H9 (cell line): ENCODE results near the gene CARMIL3. TPM values are rescaled to one million over a fixed set of nuclear protein-coding genes. Genes with fewer than 3 reads are reported as not detected.

ENCODE experiments used
- DNase-seq: peaks from one replicate; pipeline ENCODE4 v3.0.0-alpha.2; 2017
- H2AFZ ChIP-seq: one replicate; pipeline ENCODE4 v1.6.1; 2013; ENCODE audit warnings: mild to moderate bottlenecking, low read length, control low read depth, moderate library complexity
- H2AK5ac ChIP-seq: 2 replicates; pipeline ENCODE4 v1.6.1; 2013; ENCODE audit warnings: low read length, control low read depth, mixed read lengths; ENCODE audit not compliant: insufficient read length
- H2BK120ac ChIP-seq: one replicate; pipeline ENCODE4 v1.6.1; 2013; ENCODE audit warnings: low read depth, mild to moderate bottlenecking, low read length, control low read depth, inconsistent platforms; ENCODE audit not compliant: poor library complexity, severe bottlenecking
- H2BK12ac ChIP-seq: 2 replicates; pipeline ENCODE4 v1.6.1; 2013; ENCODE audit warnings: low read length, control low read depth, mixed read lengths, low read depth; ENCODE audit not compliant: insufficient read length
- H2BK15ac ChIP-seq: 2 replicates; pipeline ENCODE4 v1.6.1; 2013; ENCODE audit warnings: low read depth, low read length, control low read depth
- H2BK20ac ChIP-seq: one replicate; pipeline ENCODE4 v1.6.1; 2013; ENCODE audit warnings: low read depth, mild to moderate bottlenecking, low read length, control low read depth, inconsistent platforms; ENCODE audit not compliant: poor library complexity, severe bottlenecking
- H2BK5ac ChIP-seq: 2 replicates; pipeline ENCODE4 v1.6.1; 2013; ENCODE audit warnings: low read length, control low read depth, mixed read lengths; ENCODE audit not compliant: insufficient read length
- H3K14ac ChIP-seq: 2 replicates; pipeline ENCODE4 v1.6.1; 2013; ENCODE audit warnings: low read length, control low read depth; ENCODE audit not compliant: insufficient read depth
- H3K18ac ChIP-seq: 2 replicates; pipeline ENCODE4 v1.6.1; 2013; ENCODE audit warnings: low read depth, mild to moderate bottlenecking, mixed read lengths, low read length, control low read depth; ENCODE audit not compliant: insufficient read length
- H3K23ac ChIP-seq: 2 replicates; pipeline ENCODE4 v1.6.1; 2013; ENCODE audit warnings: low read length, control low read depth, mixed read lengths, low read depth; ENCODE audit not compliant: insufficient read length
- H3K23me2 ChIP-seq: 2 replicates; pipeline ENCODE4 v1.6.1; 2013; ENCODE audit warnings: low read depth, mild to moderate bottlenecking, mixed read lengths, low read length, control low read depth; ENCODE audit not compliant: insufficient read length, poor library complexity, severe bottlenecking
- H3K27ac ChIP-seq: 2 replicates; pipeline ENCODE4 v1.5.1; 2013; ENCODE audit warnings: low read length, control low read depth, mixed read lengths, low read depth; ENCODE audit not compliant: insufficient read length
- H3K27me3 ChIP-seq: 2 replicates; pipeline ENCODE4 v1.6.1; 2013; ENCODE audit warnings: low read length, control low read depth, inconsistent platforms; ENCODE audit not compliant: insufficient read depth
- H3K4ac ChIP-seq: 2 replicates; pipeline ENCODE4 v1.6.1; 2013; ENCODE audit warnings: low read depth, mild to moderate bottlenecking, control low read depth, inconsistent platforms, low read length, moderate library complexity
- H3K4me1 ChIP-seq: 2 replicates; pipeline ENCODE4 v1.6.1; 2013; ENCODE audit warnings: low read length, control low read depth, inconsistent platforms; ENCODE audit not compliant: insufficient read depth
- H3K4me2 ChIP-seq: 2 replicates; pipeline ENCODE4 v1.6.1; 2013; ENCODE audit warnings: low read length, control low read depth, mixed read lengths; ENCODE audit not compliant: insufficient read length, insufficient read depth
- H3K56ac ChIP-seq: 2 replicates; pipeline ENCODE4 v1.6.1; 2013; ENCODE audit warnings: low read depth, mild to moderate bottlenecking, mixed read lengths, low read length, control low read depth; ENCODE audit not compliant: insufficient read length
- H3K79me1 ChIP-seq: 2 replicates; pipeline ENCODE4 v1.6.1; 2013; ENCODE audit warnings: low read depth, mild to moderate bottlenecking, moderate library complexity, low read length, control low read depth, inconsistent platforms; ENCODE audit not compliant: insufficient read depth, poor library complexity, severe bottlenecking
- H3K79me2 ChIP-seq: 2 replicates; pipeline ENCODE4 v1.6.1; 2013; ENCODE audit warnings: low read length, control low read depth, inconsistent platforms; ENCODE audit not compliant: insufficient read depth
- H3K9ac ChIP-seq: 2 replicates; pipeline ENCODE4 v1.6.1; 2013; ENCODE audit warnings: low read length, control low read depth, mixed read lengths; ENCODE audit not compliant: insufficient read length; ENCODE audit errors: extremely low read depth
- H3K9me3 ChIP-seq: one replicate; pipeline ENCODE4 v1.6.1; 2013; ENCODE audit warnings: low read depth, low read length, inconsistent platforms; ENCODE audit not compliant: control insufficient read depth
- H3T11ph ChIP-seq: one replicate; pipeline ENCODE4 v1.6.1; 2013; ENCODE audit warnings: mild to moderate bottlenecking, low read length, control low read depth, inconsistent platforms
- H4K20me1 ChIP-seq: one replicate; pipeline ENCODE4 v1.6.1; 2013; ENCODE audit not compliant: control insufficient read depth, insufficient read length, insufficient read depth
- H4K5ac ChIP-seq: 2 replicates; pipeline ENCODE4 v1.6.1; 2013; ENCODE audit warnings: low read depth, mild to moderate bottlenecking, mixed read lengths, low read length, control low read depth; ENCODE audit not compliant: insufficient read length
- H4K8ac ChIP-seq: replicated peaks from 2 replicates; pipeline ENCODE4 v1.6.1; 2013; ENCODE audit warnings: low read length, control low read depth, mixed read lengths, low read depth; ENCODE audit not compliant: insufficient read length
- H4K91ac ChIP-seq: 2 replicates; pipeline ENCODE4 v1.6.1; 2013; ENCODE audit warnings: low read depth, mild to moderate bottlenecking, moderate library complexity, mixed read lengths, low read length, control low read depth; ENCODE audit not compliant: insufficient read length
- H3K27ac Mint-ChIP-seq, 3 experiments: 2 replicates in 2 of 3; 3 replicates in 1 of 3; pipeline ENCODE4 v1.8.0; 2020 to 2021; ENCODE audit warnings: mixed read lengths in 3 of 3, mild to moderate bottlenecking in 1 of 3, moderate library complexity in 1 of 3
- H3K27me3 Mint-ChIP-seq: 2 replicates; pipeline ENCODE4 v1.8.0; 2021; ENCODE audit warnings: low read depth, mild to moderate bottlenecking, moderate library complexity, mixed read lengths
- H3K36me3 Mint-ChIP-seq, 3 experiments: 2 replicates in 2 of 3; 3 replicates in 1 of 3; pipeline ENCODE4 v1.8.0; 2020 to 2021; ENCODE audit warnings: low read depth in 3 of 3, mixed read lengths in 3 of 3; ENCODE audit not compliant: insufficient read depth in 1 of 3
- H3K4me1 Mint-ChIP-seq, 2 experiments: 2 replicates each; pipeline ENCODE4 v1.8.0; 2020; ENCODE audit warnings: mixed read lengths in 2 of 2
- H3K4me3 Mint-ChIP-seq, 2 experiments: 2 replicates in 1 of 2; 3 replicates in 1 of 2; pipeline ENCODE4 v1.8.0; 2020 to 2021; ENCODE audit warnings: mild to moderate bottlenecking in 2 of 2, mixed read lengths in 2 of 2, moderate library complexity in 1 of 2
- H3K9me3 Mint-ChIP-seq, 2 experiments: 2 replicates in 1 of 2; 3 replicates in 1 of 2; pipeline ENCODE4 v1.8.0; 2020; ENCODE audit warnings: mild to moderate bottlenecking in 2 of 2, mixed read lengths in 2 of 2, moderate library complexity in 1 of 2
- CTCF ChIP-seq: fragments of 200-600 bp; sonication (generic); conservative IDR thresholded peaks from 3 replicates; pipeline ENCODE4 v1.8.0; 2021; ENCODE audit warnings: antibody characterized with exemption, mild to moderate bottlenecking
- WGBS: extraction: QIAGEN DNeasy Blood & Tissue Kit; methylation state at CpG from one replicate; pipeline ENCODE4 v1.1.7; 2013; ENCODE audit warnings: missing lambda C conversion rate, low lambda C conversion rate, mixed read lengths; ENCODE audit not compliant: insufficient read length; ENCODE audit errors: extremely low coverage; 5-methylcytosine and 5-hydroxymethylcytosine counted together
- total RNA-seq: library from RNA; stranded (reverse); gene quantifications from 2 replicates; pipeline ENCODE4 v1.2.1, GENCODE V29; 2021

The CARMIL3 gene
- total RNA-seq, 1 experiment from 2014 or later, result 5.8 TPM

- 0 out of 5 replicates have a peak overlapping the region, but pooled peaks of 1 of the 2 experiments have one; percentile 19 for H3K4me3 Mint-ChIP-seq
- TF ChIP-seq CTCF, result no peak
- DNase-seq, result no peak
Observed at GRCh38 chr14:24072881-24073877, 21.4 kb downstream of the CARMIL3 start.

More at GRCh38 chr14:24072881-24073877, 21.4 kb downstream of the CARMIL3 start:
- Histone ChIP-seq H3K23me2 (no peaks in the 10 kb centered on the region), H4K20me1 (no peaks in the 10 kb centered on the region), H3K4me1 (no peaks in the 10 kb centered on the region), H4K5ac (no peak overlapping the region), H3K9ac (no peak overlapping the region), H2AFZ (no peak overlapping the region), H4K8ac (no peak overlapping the region), H2BK20ac (no peak overlapping the region), H3K56ac (no peak overlapping the region), H2BK15ac (no peak overlapping the region), H3K79me2 (no peaks in the 10 kb centered on the region), H3T11ph (no peak overlapping the region), H3K9me3 (no peaks in the 10 kb centered on the region), H3K23ac (no peak overlapping the region), H3K4me2 (no peak overlapping the region), H3K79me1 (no peaks in the 10 kb centered on the region), H2BK120ac (no peak overlapping the region), H2BK12ac (no peak overlapping the region), H3K4ac (no peak overlapping the region), H4K91ac (no peak overlapping the region), H3K14ac (no peak overlapping the region; the same call in 1 of the 2 replicates), H3K18ac (no peak overlapping the region), H2BK5ac (no peak overlapping the region), H3K27ac (no peak overlapping the region), H3K27me3 (no peaks in the 10 kb centered on the region), H2AK5ac (no peak overlapping the region)
- H3K9me3 Mint-ChIP-seq, result no peaks in the 10 kb centered on the region
- H3K27ac Mint-ChIP-seq, result no peak overlapping the region
- no CpG with 5 or more reads among the region's 26 CpGs for WGBS
- no peaks in the 10 kb centered on the region for H3K36me3 Mint-ChIP-seq
- H3K27me3 Mint-ChIP-seq, result no peaks in the 10 kb centered on the region; the same call in 1 of the 2 replicates
- H3K4me1 Mint-ChIP-seq, result peaks cover 9 to 16% of the 10 kb centered on the region in 2 experiments
